ENCODE measurements around the gene ALPI.

The ALPI gene

DNA sequence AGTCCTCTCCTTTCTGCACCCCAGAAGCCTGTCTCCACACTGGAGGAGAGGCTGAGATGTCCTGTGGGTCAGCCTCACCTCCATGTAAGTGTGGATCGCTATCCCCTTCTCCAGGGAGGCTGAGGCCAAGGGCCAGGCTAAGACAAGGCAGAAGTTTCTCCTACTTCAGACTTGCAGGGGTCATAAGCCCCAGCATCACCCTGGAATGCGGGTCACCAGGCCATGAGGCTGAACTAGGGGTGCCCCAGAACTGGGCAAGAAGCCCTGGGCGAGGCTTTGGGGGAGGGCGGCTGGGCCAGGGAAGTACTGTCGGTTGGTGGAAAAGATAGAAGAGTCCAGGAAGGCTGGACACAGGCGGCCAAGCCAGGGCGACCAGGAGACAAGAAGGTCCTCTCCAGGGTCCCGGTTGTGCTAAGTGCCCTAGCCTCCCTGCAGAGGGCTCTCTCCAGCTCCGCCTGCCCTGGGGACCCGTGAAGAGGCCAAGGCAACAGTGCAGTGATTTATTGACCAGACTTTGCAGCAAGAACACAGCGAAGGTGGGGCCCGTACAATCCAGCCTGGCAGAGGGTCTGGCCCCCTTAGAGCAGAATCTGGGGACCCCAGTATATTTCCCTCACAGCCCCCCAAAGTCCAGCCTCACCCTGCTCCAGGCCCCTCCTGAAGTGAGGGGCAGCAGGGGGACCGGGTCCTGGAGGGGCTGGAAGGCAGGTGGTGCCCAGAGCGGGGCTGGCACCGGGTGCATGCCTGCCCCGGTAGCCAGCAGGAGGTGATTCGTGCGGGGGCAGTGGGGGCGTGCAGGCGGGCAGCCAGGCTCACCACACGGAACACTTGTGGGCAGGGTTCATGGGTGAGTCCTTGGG lies 23.6 kb downstream of the ALPI start:
- CTCF ChIA-PET: no interaction called here
- Mint-ChIP-seq H3K27me3 (peaks cover 45% of the 10 kb centered on the region), H3K4me1 (no peaks in the 10 kb centered on the region), H3K36me3 (no peaks in the 10 kb centered on the region), H3K9me3 (no peaks in the 10 kb centered on the region), H3K27ac (no peak overlapping the region), H3K4me3 (no peak overlapping the region)
- DNase-seq: peak; percentile 2

DNA sequence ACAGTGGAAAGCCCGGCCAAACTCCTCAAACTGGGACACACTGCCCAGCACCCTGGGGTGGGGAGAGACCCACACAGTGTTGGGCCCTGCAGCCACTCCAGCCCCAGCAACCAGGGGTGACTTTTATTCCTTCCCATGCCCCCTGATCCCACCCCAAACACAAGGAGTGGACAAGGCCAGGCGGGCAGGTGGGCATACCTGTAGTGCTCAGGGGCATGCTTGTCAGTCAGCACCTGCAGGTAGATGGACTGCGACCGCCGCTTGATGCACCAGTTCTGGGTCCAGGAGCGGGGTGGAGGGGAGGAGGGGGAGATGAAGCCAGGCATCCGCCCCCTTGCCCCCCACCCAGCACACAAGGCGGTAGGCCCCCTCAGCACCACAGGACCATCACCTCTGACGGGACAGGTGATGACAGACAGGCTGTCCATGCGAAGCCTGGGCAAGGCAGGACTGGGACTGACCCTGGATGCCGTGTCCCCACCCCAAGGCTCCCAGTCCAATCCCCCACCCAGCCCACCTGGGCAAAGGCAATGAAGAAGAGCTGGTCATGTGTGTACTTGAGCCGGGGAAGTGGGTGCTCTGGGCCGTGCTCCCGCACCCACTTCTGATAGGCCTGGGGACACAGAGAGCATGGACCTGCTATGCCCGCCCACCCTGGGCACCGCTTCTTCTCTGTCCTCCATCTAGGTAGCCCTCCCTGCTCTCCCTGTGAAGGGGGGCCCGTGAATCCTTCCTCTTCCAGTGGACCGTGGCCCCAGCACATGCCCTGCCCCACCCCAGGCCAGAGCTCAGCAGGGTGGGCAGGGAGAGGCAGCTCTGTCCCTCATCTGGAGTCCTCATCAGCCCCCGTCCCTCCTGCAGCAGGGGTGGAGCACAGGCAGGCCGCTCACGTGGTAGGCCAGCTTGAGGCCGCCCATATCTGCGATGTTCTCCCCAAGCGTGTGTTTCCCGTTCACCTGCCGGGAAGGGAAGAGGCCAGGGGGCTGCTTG lies 24.5 kb downstream of the ALPI start:
- no peak overlapping the region for H3K27ac Mint-ChIP-seq
- peaks cover 45% of the 10 kb centered on the region for H3K27me3 Mint-ChIP-seq
- H3K9me3 Mint-ChIP-seq: no peaks in the 10 kb centered on the region
- no peaks in the 10 kb centered on the region for H3K36me3 Mint-ChIP-seq
- DNase-seq: peak; percentile 13
- CTCF ChIA-PET: no interaction called here
- peaks cover 6% of the 10 kb centered on the region for H3K4me1 Mint-ChIP-seq
- H3K4me3 Mint-ChIP-seq: no peak overlapping the region

DNA sequence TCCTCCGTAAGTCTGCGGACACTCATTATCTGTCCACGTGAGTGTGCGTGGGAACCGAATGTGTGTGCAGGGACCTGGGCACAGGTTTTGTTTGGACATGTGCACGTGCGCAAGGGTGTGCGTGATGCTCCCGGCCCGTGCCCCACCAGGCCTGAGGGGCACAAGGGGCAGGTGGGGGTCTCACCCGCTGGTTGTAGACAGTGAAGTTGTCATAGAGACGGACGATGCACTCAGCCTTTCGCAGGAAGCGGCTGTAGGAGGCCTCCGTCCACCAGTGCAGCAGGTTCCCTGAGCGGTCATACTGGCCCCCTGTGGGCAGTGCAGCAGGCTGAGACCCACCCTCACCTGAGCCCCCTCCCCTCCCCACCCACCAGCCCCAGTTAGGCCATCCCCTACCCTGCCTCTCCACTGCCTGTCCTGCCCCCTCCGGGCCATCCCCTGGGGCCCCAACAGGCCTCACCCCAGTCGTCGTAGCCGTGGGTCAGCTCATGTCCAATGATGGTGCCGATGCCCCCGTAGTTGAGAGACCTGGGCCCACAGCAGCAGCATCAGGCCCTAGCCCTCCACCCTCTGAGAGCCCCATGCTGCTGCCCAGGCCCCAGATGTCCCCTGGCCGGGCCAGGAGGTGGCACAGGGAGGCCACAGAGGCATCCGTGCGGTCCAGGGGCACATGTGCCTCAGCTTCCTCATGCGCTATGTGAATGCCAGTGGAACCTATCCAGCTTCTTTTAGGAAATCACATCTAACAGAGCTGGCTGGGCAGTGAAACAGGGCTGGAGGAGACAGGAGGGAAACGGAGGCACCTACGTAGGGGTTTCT lies 25.6 kb downstream of the ALPI start:
- CTCF ChIA-PET: interaction anchor here (0.6 kb wide), 1 partner anchor 116 kb away, joined by 3 read pairs; no protein-coding TSS in a partner anchor
- peak; percentile 17 for DNase-seq
- Mint-ChIP-seq H3K27me3 (peaks cover 49% of the 10 kb centered on the region), H3K9me3 (no peaks in the 10 kb centered on the region), H3K4me3 (no peak overlapping the region), H3K36me3 (no peaks in the 10 kb centered on the region), H3K27ac (no peak overlapping the region), H3K4me1 (peaks cover 6% of the 10 kb centered on the region)

- no peak for DNase-seq
- Mint-ChIP-seq H3K4me1 (peaks cover 9% of the 10 kb centered on the region), H3K27ac (no peak overlapping the region), H3K9me3 (no peaks in the 10 kb centered on the region), H3K36me3 (no peaks in the 10 kb centered on the region), H3K4me3 (no peak overlapping the region), H3K27me3 (peaks cover 55% of the 10 kb centered on the region)
- CTCF ChIA-PET: interaction anchor here (0.6 kb wide), 1 partner anchor 117 kb away, joined by 3 read pairs; no protein-coding TSS in a partner anchor
Measured at GRCh38 chr2:232482301-232483238, 26.6 kb downstream of the ALPI start.

DNA sequence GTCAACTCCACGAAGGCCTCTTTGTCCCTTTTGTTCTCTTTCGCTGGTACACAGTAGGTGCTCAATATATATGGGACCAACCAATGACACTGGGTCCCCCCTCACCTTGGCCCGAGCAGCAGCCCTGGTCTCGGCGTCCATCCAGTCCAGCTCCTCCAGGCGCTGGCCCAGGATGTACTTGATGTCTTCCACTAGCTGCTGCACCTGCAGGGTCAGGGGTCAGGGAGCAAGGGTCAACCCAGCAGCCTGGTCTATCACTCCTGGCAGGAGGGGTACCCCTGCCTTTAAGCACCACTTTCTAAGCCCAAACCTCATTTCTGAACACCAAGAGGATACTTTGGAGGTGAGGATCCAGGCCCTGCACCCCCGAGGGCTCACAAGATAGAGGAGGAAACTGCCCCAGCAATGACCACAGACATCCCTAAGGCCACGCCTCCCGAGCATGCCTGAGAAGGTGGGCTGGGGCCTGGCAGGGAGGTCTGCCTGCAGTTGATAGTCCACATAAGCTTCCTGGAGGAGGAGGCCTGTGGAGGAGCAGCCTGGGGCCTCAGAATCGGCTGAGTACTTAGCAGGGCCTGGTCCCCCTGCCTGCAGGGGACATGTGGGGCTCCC lies 27.5 kb downstream of the ALPI start:
- H3K4me1 Mint-ChIP-seq: peaks cover 9% of the 10 kb centered on the region
- H3K9me3 Mint-ChIP-seq: no peaks in the 10 kb centered on the region
- H3K4me3 Mint-ChIP-seq: no peak overlapping the region
- DNase-seq: no peak
- peaks cover 61% of the 10 kb centered on the region for H3K27me3 Mint-ChIP-seq
- H3K36me3 Mint-ChIP-seq: no peaks in the 10 kb centered on the region
- CTCF ChIA-PET: no interaction called here
- H3K27ac Mint-ChIP-seq: no peak overlapping the region

DNA sequence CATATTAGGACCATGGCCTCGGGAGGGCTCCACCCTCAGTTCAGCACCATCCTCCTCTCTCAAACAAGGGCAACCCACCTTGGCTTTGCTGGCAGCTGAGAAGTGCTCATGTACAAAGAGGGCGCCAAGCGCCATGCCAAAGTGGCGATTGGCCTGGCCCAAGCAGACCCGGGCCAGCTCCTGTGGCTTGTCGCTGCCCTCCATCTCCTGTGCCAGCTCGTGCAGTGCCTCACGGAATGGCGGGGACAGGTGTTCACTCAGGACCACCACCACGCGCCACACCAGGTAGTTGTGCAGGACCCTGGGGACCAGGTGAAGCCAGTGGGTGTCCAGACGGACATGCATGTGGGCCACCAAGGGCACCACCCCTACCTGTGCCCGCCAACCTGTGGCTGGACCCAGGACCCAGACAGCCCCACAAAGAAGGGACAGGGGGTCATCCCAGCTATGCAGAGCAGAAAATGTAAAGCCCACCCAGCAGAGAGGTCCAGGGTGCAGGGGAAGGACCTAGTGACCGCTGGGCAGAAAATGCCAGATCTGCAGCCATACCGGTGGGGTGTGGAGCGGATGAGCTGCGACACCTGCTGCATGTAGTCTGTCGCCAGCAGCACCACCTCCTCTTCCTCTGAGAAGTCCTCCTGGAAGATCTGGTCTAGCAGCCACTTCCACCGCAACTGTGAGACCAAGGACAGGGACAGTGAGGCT lies 28.1 kb downstream of the ALPI start:
- H3K4me1 Mint-ChIP-seq: peaks cover 14% of the 10 kb centered on the region
- H3K9me3 Mint-ChIP-seq: no peaks in the 10 kb centered on the region
- H3K27me3 Mint-ChIP-seq: peaks cover 67% of the 10 kb centered on the region
- peak; percentile 14 for DNase-seq
- H3K36me3 Mint-ChIP-seq: no peaks in the 10 kb centered on the region
- CTCF ChIA-PET: no interaction called here
- H3K27ac Mint-ChIP-seq: no peak overlapping the region
- H3K4me3 Mint-ChIP-seq: no peak overlapping the region

- DNase-seq: peak; percentile 16
Measured at GRCh38 chr2:232484628-232485347, 28.8 kb downstream of the ALPI start.

GRCh38 chr2:232485348-232485756 lies 29.4 kb downstream of the ALPI start:
- Mint-ChIP-seq H3K9me3 (no peaks in the 10 kb centered on the region), H3K27me3 (peaks cover 80% of the 10 kb centered on the region), H3K27ac (no peak overlapping the region)

More at GRCh38 chr2:232484628-232485347, 28.8 kb downstream of the ALPI start:
- CTCF ChIA-PET: no interaction called here
- H3K36me3 Mint-ChIP-seq: no peaks in the 10 kb centered on the region
- no peak overlapping the region for H3K27ac Mint-ChIP-seq
- no peak overlapping the region for H3K4me3 Mint-ChIP-seq
- peaks cover 74% of the 10 kb centered on the region for H3K27me3 Mint-ChIP-seq
- H3K4me1 Mint-ChIP-seq: peaks cover 14% of the 10 kb centered on the region
- H3K9me3 Mint-ChIP-seq: no peaks in the 10 kb centered on the region

GRCh38 chr2:232485757-232486557 lies 30.0 kb downstream of the ALPI start:
- peaks cover 14% of the 10 kb centered on the region for H3K4me1 Mint-ChIP-seq
- H3K4me3 Mint-ChIP-seq: no peak overlapping the region
- H3K27me3 Mint-ChIP-seq: peaks cover 85% of the 10 kb centered on the region
- peak; percentile 20 for DNase-seq
- CTCF ChIA-PET: no interaction called here
- H3K36me3 Mint-ChIP-seq: no peaks in the 10 kb centered on the region
- no peak overlapping the region for H3K27ac Mint-ChIP-seq
- no peaks in the 10 kb centered on the region for H3K9me3 Mint-ChIP-seq

More at GRCh38 chr2:232485348-232485756, 29.4 kb downstream of the ALPI start:
- Mint-ChIP-seq H3K4me3 (no peak overlapping the region), H3K4me1 (peaks cover 14% of the 10 kb centered on the region), H3K36me3 (no peaks in the 10 kb centered on the region)
- peak; percentile 19 for DNase-seq
- CTCF ChIA-PET: no interaction called here

GRCh38 chr2:232486558-232487384 lies 30.8 kb downstream of the ALPI start:
- peaks cover 89% of the 10 kb centered on the region for H3K27me3 Mint-ChIP-seq
- H3K4me3 Mint-ChIP-seq: no peak overlapping the region
- CTCF ChIA-PET: no interaction called here
- DNase-seq: no peak
- H3K36me3 Mint-ChIP-seq: no peaks in the 10 kb centered on the region
- no peaks in the 10 kb centered on the region for H3K9me3 Mint-ChIP-seq
- peaks cover 14% of the 10 kb centered on the region for H3K4me1 Mint-ChIP-seq
- H3K27ac Mint-ChIP-seq: no peak overlapping the region
